ENCODE results near the gene RSAD1.

DNA sequence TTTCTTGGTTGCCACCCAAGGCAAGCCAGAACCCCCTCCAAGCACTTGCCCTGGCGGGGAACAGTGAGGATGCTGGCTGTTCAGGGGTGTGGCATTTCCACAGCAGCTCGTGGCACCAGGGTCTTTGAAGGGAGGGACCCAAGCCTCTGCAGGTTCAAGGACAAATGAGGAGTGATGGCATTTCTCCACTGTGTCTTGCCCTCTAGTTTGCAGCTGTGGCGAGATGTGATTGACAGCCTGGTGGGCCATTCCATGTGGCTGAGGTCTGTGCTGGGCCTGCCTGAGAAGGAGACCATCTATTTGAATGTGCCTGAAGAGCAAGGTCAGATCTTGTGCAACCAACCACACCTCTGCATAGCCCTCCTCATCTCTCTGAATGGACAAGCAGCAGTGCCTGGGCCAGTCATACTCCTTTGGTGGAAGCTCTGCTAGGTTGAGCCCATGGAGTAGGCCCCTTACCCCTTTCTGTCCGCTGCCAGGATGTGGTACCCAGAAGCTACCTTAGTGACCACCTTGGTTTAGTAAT is 49.4 kb downstream of the RSAD1 start:
- no peak for TF ChIP-seq POLR2A (IDR thresholded peaks at IDR 0.05; ENCODE audit: low read depth, low read length)
- TF ChIP-seq FOS (IDR thresholded peaks at IDR 0.05; ENCODE audit: borderline replicate concordance, insufficient read depth, low read length): no peak
- TF ChIP-seq, protein P1, sequence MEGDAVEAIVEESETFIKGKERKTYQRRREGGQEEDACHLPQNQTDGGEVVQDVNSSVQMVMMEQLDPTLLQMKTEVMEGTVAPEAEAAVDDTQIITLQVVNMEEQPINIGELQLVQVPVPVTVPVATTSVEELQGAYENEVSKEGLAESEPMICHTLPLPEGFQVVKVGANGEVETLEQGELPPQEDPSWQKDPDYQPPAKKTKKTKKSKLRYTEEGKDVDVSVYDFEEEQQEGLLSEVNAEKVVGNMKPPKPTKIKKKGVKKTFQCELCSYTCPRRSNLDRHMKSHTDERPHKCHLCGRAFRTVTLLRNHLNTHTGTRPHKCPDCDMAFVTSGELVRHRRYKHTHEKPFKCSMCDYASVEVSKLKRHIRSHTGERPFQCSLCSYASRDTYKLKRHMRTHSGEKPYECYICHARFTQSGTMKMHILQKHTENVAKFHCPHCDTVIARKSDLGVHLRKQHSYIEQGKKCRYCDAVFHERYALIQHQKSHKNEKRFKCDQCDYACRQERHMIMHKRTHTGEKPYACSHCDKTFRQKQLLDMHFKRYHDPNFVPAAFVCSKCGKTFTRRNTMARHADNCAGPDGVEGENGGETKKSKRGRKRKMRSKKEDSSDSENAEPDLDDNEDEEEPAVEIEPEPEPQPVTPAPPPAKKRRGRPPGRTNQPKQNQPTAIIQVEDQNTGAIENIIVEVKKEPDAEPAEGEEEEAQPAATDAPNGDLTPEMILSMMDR (IDR thresholded peaks at IDR 0.05; ENCODE audit: extremely low read depth in 1 of 2, insufficient read depth in 1 of 2, low read depth in 1 of 2, low read length in 2 of 2): no peak
- no peak for TF ChIP-seq EZH2 (IDR thresholded peaks at IDR 0.05; ENCODE audit: borderline replicate concordance, low read depth, low read length, severe bottlenecking)
- TF ChIP-seq POLR2AphosphoS5 (IDR thresholded peaks at IDR 0.05; ENCODE audit: insufficient read depth, low read depth, low read length): no peak
- TF ChIP-seq MYC (IDR thresholded peaks at IDR 0.05; ENCODE audit: low read depth, low read length): no peak
